ENCODE data around the gene DISC1. TPM values are rescaled to one million over a fixed set of nuclear protein-coding genes. Genes with fewer than 3 reads are reported as not detected.
"Not testable (repeated sequence)": the region's sequence is repeated elsewhere in the genome, so short reads cannot be mapped to it uniquely, and the experiment has no call there.

Gene DISC1
- total RNA-seq, 6 experiments from 2014 or later = 1.8 to 3.3 (median 2.4) TPM

DNA sequence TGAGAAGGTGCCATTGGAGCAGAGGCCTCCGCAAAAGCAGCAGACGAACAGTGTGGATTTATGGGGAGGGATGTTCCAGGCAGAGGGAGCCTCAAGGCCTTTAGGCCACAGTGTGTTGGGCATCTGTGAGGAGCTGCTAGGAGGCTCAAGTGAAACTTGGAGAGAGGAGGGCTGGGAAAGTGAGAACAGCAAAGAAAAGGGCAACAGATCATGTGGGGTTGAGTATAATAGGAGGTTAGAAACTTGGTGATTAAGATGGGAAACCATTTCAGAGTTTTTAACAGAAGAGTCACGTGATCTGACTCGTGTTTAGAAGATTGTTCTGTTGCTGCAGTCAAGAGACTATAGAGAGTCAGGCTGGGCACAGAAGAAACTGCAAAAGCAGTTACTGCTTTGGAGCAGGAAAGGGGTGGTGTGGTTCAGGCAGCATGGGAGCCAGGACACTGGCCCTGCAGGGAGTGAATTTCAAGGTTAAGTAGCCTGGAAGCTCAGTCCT, 277.0 kb downstream of the DISC1 start:
- no peak overlapping the region for H3K4me3 ChIP-seq
- no peaks in the 10 kb centered on the region for H3K27me3 ChIP-seq
- H3K9me3 ChIP-seq = no peaks in the 10 kb centered on the region
- H3K36me3 ChIP-seq = no peaks in the 10 kb centered on the region
- 79% methylated on average over 3 of the region's 4 CpGs for WGBS (ENCODE audit: insufficient coverage, low coverage, low lambda C conversion rate, missing lambda C conversion rate)
- no peak for TF ChIP-seq POLR2A (IDR thresholded peaks at IDR 0.05)
- TF ChIP-seq, protein P1, sequence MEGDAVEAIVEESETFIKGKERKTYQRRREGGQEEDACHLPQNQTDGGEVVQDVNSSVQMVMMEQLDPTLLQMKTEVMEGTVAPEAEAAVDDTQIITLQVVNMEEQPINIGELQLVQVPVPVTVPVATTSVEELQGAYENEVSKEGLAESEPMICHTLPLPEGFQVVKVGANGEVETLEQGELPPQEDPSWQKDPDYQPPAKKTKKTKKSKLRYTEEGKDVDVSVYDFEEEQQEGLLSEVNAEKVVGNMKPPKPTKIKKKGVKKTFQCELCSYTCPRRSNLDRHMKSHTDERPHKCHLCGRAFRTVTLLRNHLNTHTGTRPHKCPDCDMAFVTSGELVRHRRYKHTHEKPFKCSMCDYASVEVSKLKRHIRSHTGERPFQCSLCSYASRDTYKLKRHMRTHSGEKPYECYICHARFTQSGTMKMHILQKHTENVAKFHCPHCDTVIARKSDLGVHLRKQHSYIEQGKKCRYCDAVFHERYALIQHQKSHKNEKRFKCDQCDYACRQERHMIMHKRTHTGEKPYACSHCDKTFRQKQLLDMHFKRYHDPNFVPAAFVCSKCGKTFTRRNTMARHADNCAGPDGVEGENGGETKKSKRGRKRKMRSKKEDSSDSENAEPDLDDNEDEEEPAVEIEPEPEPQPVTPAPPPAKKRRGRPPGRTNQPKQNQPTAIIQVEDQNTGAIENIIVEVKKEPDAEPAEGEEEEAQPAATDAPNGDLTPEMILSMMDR (IDR thresholded peaks at IDR 0.05) = no peak
- ATAC-seq = no peak
- no peaks in the 10 kb centered on the region for H3K4me1 ChIP-seq
- DNase-seq = no peak
- intact Hi-C loops (cut with DNase I) = no loop called here
- no peak overlapping the region for H3K27ac ChIP-seq

GRCh38 chr1:231907310-231907709, 280.7 kb downstream of the DISC1 start:
- intact Hi-C loops (cut with DNase I) = not testable (repeated sequence)

DNA sequence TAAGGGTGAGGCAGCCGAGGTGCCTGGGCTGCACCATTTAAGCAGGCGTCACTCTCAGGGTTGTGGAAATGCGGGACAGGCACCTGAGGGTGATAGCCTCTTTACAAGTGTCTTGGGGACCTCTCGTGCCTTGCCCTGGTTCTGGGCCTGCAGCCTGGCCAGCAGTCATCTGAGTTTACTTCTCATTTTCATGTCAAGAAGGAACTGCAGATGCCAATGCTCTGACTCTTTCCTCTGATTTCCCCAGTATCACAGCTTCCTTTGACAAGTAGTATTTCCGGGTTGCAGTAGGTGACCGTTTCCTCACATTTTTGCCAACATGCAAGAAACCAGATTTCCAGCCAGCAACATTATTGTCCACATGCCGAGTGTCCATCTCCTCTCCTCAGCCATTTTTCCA, 286.9 kb downstream of the DISC1 start:
- H3K27ac ChIP-seq = no peak overlapping the region
- H3K36me3 ChIP-seq = no peaks in the 10 kb centered on the region
- DNase-seq (no peak), ATAC-seq (peak in 2 of 4 donors; percentile 24 to 25)
- no peak for TF ChIP-seq POLR2A (IDR thresholded peaks at IDR 0.05)
- TF ChIP-seq, protein P1 (IDR thresholded peaks at IDR 0.05) = no peak
- no peaks in the 10 kb centered on the region for H3K4me1 ChIP-seq
- intact Hi-C loops (cut with DNase I) = no loop called here
- no peak overlapping the region for H3K4me3 ChIP-seq
- 55% methylated on average over 6 of the region's 7 CpGs for WGBS (ENCODE audit: insufficient coverage, low coverage, low lambda C conversion rate, missing lambda C conversion rate)
- H3K27me3 ChIP-seq = no peaks in the 10 kb centered on the region
- H3K9me3 ChIP-seq = no peaks in the 10 kb centered on the region

More at GRCh38 chr1:231907310-231907709, 280.7 kb downstream of the DISC1 start:
- DNase-seq, H3K4me1 ChIP-seq, H3K27ac ChIP-seq, H3K9me3 ChIP-seq, H3K27me3 ChIP-seq, H3K4me3 ChIP-seq, H3K36me3 ChIP-seq, ATAC-seq: not testable (repeated sequence)
- WGBS (ENCODE audit: insufficient coverage, low coverage, low lambda C conversion rate, missing lambda C conversion rate) = 73% methylated on average over 2 of the region's 2 CpGs

DNA sequence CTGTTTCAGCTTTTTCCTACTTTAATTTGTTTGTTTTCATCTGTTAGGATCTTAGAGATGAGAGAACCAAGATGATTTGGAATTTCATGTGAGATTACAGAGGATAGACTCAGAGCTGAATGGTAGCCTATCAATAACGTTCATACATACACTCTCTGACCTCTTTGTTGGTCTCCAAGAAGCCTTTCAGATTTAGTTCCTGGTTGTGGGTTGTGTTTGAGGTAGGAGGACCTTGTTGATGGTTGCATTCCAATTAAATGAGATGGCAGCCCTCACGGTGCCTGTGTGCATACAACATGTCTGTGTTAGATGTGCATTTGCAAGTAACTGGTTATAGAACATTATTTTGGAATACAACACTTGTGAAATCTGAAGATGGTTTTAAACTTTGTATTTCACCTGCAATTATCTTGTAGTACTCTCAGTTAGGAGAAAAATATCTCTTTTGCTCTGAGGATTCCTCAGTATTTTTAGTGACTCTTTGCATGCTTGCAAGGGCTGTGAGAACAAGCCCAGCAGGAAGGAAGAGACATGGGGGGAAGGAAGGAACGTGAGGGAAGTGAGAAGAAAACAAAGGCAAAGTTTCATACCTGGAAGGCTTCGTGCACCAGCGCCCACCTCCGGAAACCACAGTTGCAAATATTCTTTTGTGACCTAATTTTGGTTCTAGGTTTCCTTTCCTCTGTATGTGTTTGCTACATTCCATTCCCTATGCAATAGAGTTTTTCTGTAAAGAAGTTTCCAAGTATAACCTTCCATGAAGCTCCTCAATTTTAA, 291.8 kb downstream of the DISC1 start:
- Histone ChIP-seq H3K9me3 (no peaks in the 10 kb centered on the region), H3K27ac (no peak overlapping the region), H3K27me3 (no peaks in the 10 kb centered on the region), H3K4me1 (no peaks in the 10 kb centered on the region), H3K4me3 (no peak overlapping the region), H3K36me3 (no peaks in the 10 kb centered on the region)
- no peak for TF ChIP-seq POLR2A (IDR thresholded peaks at IDR 0.05)
- TF ChIP-seq, protein P1 (IDR thresholded peaks at IDR 0.05) = no peak
- no peak for DNase-seq
- ATAC-seq = peak in 1 of 4 donors; percentile 26
- WGBS (ENCODE audit: insufficient coverage, low coverage, low lambda C conversion rate, missing lambda C conversion rate) = 32% methylated on average over 6 of the region's 6 CpGs
- intact Hi-C loops (cut with DNase I) = no loop called here

- TF ChIP-seq POLR2A (IDR thresholded peaks at IDR 0.05) = no peak
- 18% methylated on average over 4 of the region's 4 CpGs for WGBS (ENCODE audit: insufficient coverage, low coverage, low lambda C conversion rate, missing lambda C conversion rate)
- intact Hi-C loops (cut with DNase I) = no loop called here
- H3K9me3 ChIP-seq = no peaks in the 10 kb centered on the region
- H3K4me3 ChIP-seq = no peak overlapping the region
- H3K4me1 ChIP-seq = no peaks in the 10 kb centered on the region
- H3K36me3 ChIP-seq = no peaks in the 10 kb centered on the region
- no peaks in the 10 kb centered on the region for H3K27me3 ChIP-seq
- ATAC-seq (no peak), DNase-seq (no peak)
- H3K27ac ChIP-seq = peak overlapping the region in 1 of 3 donors; percentile 12
Measured at GRCh38 chr1:231919239-231919885, 292.8 kb downstream of the DISC1 start.
